Endothelial cell of umbilical vein (primary cell): ENCODE measurements around the gene CEP295NL. TPM values are rescaled to one million over a fixed set of nuclear protein-coding genes. Genes with fewer than 3 reads are reported as not detected.

Source experiments
- BruUV-seq: library from RNA; stranded (reverse); fragments of 400-500 nt; replicated peaks from 2 replicates; lab custom pipeline; 2021; lab: Mats Ljungman, UMichigan
- CTCF ChIA-PET: fragments of 300-600, 350-600 bp; sonication (Branson Sonifier 250); formaldehyde crosslinking; loops from one replicate; lab custom pipeline; 2021; ENCODE audit warnings: antibody characterized with exemption, inconsistent platforms; lab: Charles Lee
- POLR2A ChIA-PET: fragments of 300-600, 350-600 bp; sonication (Branson Sonifier 250); formaldehyde crosslinking; loops from one replicate; lab custom pipeline; 2021; ENCODE audit warnings: antibody characterized with exemption, inconsistent platforms; lab: Charles Lee
- DNase-seq: peaks from one replicate; pipeline ENCODE4 v3.0.0-alpha.2; 2011; ENCODE audit warnings: low read depth, low spot score
- FAIRE-seq: peaks from 2 replicates; lab custom pipeline; 2011; peaks lifted over from hg19 to GRCh38; lab: Jason Lieb, UNC
- H2AFZ ChIP-seq: 2 replicates; pipeline ENCODE4 v1.6.0; 2012; ENCODE audit warnings: low read depth, low read length, control low read depth, inconsistent platforms
- H3K27ac ChIP-seq: 2 replicates; pipeline ENCODE4 v1.5.1; 2011; ENCODE audit warnings: low read depth, mild to moderate bottlenecking, control low read depth, low read length, moderate library complexity; ENCODE audit not compliant: insufficient read depth
- H3K27me3 ChIP-seq, 2 experiments: 2 replicates each; pipeline versions ENCODE4 v1.6.0 to v1.6.1; 2011; ENCODE audit warnings: low read length in 2 of 2, mixed read lengths in 1 of 2; ENCODE audit not compliant: control insufficient read depth in 2 of 2, insufficient read depth in 2 of 2
- H3K36me3 ChIP-seq, 2 experiments: 2 replicates in 1 of 2; 3 replicates in 1 of 2; pipeline ENCODE4 v1.5.1; 2011; ENCODE audit warnings: low read length in 2 of 2, mild to moderate bottlenecking in 1 of 2, moderate library complexity in 1 of 2; ENCODE audit not compliant: control insufficient read depth in 2 of 2, insufficient read depth in 2 of 2; ENCODE audit errors: extremely low read depth in 1 of 2
- H3K4me1 ChIP-seq: 3 replicates; pipeline ENCODE4 v1.5.1; 2011; ENCODE audit warnings: mild to moderate bottlenecking, low read length; ENCODE audit not compliant: control insufficient read depth, insufficient read depth; ENCODE audit errors: extremely low read depth
- H3K4me2 ChIP-seq: 2 replicates; pipeline ENCODE4 v1.6.1; 2011; ENCODE audit warnings: low read length, control low read depth, mixed read lengths; ENCODE audit not compliant: insufficient read depth
- H3K4me3 ChIP-seq, 3 experiments: fragments of 200-600 bp in 1 of 3; sonication (generic), shearing (Covaris generic) in 1 of 3; replicated peaks in 1 of 3; 2 replicates each; pipeline ENCODE4 v1.5.1; 2011 to 2016; ENCODE audit warnings: control low read depth in 3 of 3, low read length in 3 of 3, mild to moderate bottlenecking in 2 of 3, inconsistent platforms in 1 of 3, low read depth in 1 of 3, moderate library complexity in 1 of 3; ENCODE audit not compliant: insufficient read depth in 1 of 3
- H3K79me2 ChIP-seq: 2 replicates; pipeline ENCODE4 v1.6.0; 2012; ENCODE audit warnings: low read length, inconsistent platforms; ENCODE audit not compliant: control insufficient read depth, insufficient read depth
- H3K9ac ChIP-seq: replicated peaks from 2 replicates; pipeline ENCODE3; 2011; ENCODE audit warnings: low read length, control low read depth; ENCODE audit not compliant: insufficient read depth; ENCODE audit errors: extremely low read depth
- H3K9me1 ChIP-seq: replicated peaks from 3 replicates; pipeline ENCODE4 v1.6.0; 2011; ENCODE audit warnings: mild to moderate bottlenecking, low read length; ENCODE audit not compliant: control insufficient read depth, insufficient read depth; ENCODE audit errors: extremely low read depth
- H3K9me3 ChIP-seq: replicated peaks from 2 replicates; pipeline ENCODE4 v1.5.1; 2012; ENCODE audit warnings: low read length, inconsistent platforms; ENCODE audit not compliant: control insufficient read depth, insufficient read depth
- H4K20me1 ChIP-seq: replicated peaks from 2 replicates; pipeline ENCODE3; 2011; ENCODE audit warnings: mild to moderate bottlenecking, low read length; ENCODE audit not compliant: control insufficient read depth, insufficient read depth; ENCODE audit errors: extremely low read depth
- JUN ChIP-seq: IDR thresholded peaks from 2 replicates; pipeline ENCODE4 v1.6.1; 2011; ENCODE audit warnings: borderline replicate concordance, low read depth; ENCODE audit not compliant: insufficient read length, insufficient read depth
- MYC ChIP-seq: IDR thresholded peaks from one replicate; pipeline ENCODE4 v1.6.1; 2011; ENCODE audit warnings: mild to moderate bottlenecking, low read depth, low read length
- POLR2A ChIP-seq: IDR thresholded peaks from 2 replicates; pipeline ENCODE4 v1.6.1; 2012; ENCODE audit warnings: low read depth, mild to moderate bottlenecking, control low read depth, low read length
- dilution Hi-C: fragments of 300-500 bp; cut with MboI; formaldehyde crosslinking; loops from one replicate; pipeline ENCODE4 v1.15.0; 2019; ENCODE audit warnings: low sequenced_read_pairs; ENCODE audit not compliant: extremely low pct_ligation_motif_present
- intact Hi-C: fragments of 100-400 bp; cut with micrococcal nuclease; formaldehyde crosslinking; loops from one replicate; pipeline ENCODE4 v1.10.0; 2022
- polyA plus RNA-seq, 4 experiments: library from polyadenylated mRNA; depleted of rRNA in 3 of 4; stranded (reverse) in 3 of 4; unstranded in 1 of 4; fragments of >200 nt; gene quantifications; 2 replicates each; pipeline versions ENCODE4 v1.2.1 to v1.2.3, GENCODE V29; 2011 to 2012; ENCODE audit warnings: missing spikeins in 1 of 4
- total RNA-seq: library from RNA; stranded (reverse); gene quantifications from 2 replicates; pipeline ENCODE4 v1.2.3, GENCODE V29; 2021
- TF ChIP-seq, protein P1 (sequence below): IDR thresholded peaks from 2 replicates; pipeline ENCODE4 v1.6.1; 2011; ENCODE audit not compliant: insufficient read depth, insufficient read length
- TF ChIP-seq, protein P2 (sequence below), 2 donors: IDR thresholded peaks; 1 replicate in 1 of 2; 2 replicates in 1 of 2; pipeline ENCODE4 v1.5.1; 2011; ENCODE audit warnings: low read length in 2 of 2, mild to moderate bottlenecking in 2 of 2, moderate library complexity in 2 of 2, control low read depth in 1 of 2, inconsistent platforms in 1 of 2, low read depth in 1 of 2; ENCODE audit not compliant: insufficient read depth in 1 of 2; ENCODE audit errors: extremely low read depth in 1 of 2

CEP295NL gene
- total and polyA plus RNA-seq, 2 donors (not counting 3 experiments of a cell fraction or from before 2014, with no cell fraction given) = 0.10 to 8.3 TPM

DNA sequence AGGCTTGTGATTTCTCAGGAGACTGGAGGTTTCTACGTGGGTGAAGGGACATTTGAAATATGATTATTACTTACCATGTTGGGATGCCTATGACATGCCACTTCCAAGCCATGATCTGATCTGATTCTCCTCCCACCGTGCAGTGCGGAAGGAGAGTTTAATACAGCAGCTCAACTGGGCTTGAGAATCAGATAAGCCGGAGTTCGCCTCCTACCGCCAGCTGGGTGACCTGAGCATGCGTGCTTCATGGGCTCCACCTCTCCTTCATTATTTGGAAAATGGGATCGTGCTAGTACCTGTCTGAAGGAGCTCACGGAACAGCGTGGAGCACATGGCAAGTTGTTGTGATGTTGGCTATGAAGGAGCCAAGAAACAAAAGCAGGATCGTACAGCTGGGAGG lies 34.6 kb upstream of the CEP295NL start:
- Histone ChIP-seq H3K27me3 (no peaks in the 10 kb centered on the region), H2AFZ (no peak overlapping the region), H3K4me2 (no peak overlapping the region), H3K4me1 (peaks cover 36% of the 10 kb centered on the region), H3K9me1 (no peaks in the 10 kb centered on the region), H4K20me1 (no peaks in the 10 kb centered on the region), H3K36me3 (no peaks in the 10 kb centered on the region), H3K9me3 (no peaks in the 10 kb centered on the region), H3K4me3 (no peak overlapping the region), H3K27ac (no peak overlapping the region), H3K9ac (no peak overlapping the region), H3K79me2 (no peaks in the 10 kb centered on the region)
- dilution Hi-C loops (no loop called here), intact Hi-C loops (no loop called here)
- FAIRE-seq (no peak), DNase-seq (no peak)
- TF ChIP-seq POLR2A (no peak), MYC (no peak), JUN (no peak)
- TF ChIP-seq, protein P1, sequence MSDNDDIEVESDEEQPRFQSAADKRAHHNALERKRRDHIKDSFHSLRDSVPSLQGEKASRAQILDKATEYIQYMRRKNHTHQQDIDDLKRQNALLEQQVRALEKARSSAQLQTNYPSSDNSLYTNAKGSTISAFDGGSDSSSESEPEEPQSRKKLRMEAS = no peak
- TF ChIP-seq, protein P2, sequence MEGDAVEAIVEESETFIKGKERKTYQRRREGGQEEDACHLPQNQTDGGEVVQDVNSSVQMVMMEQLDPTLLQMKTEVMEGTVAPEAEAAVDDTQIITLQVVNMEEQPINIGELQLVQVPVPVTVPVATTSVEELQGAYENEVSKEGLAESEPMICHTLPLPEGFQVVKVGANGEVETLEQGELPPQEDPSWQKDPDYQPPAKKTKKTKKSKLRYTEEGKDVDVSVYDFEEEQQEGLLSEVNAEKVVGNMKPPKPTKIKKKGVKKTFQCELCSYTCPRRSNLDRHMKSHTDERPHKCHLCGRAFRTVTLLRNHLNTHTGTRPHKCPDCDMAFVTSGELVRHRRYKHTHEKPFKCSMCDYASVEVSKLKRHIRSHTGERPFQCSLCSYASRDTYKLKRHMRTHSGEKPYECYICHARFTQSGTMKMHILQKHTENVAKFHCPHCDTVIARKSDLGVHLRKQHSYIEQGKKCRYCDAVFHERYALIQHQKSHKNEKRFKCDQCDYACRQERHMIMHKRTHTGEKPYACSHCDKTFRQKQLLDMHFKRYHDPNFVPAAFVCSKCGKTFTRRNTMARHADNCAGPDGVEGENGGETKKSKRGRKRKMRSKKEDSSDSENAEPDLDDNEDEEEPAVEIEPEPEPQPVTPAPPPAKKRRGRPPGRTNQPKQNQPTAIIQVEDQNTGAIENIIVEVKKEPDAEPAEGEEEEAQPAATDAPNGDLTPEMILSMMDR (IDR thresholded peaks at IDR 0.05; ENCODE audit: extremely low read depth in 1 of 2, insufficient read depth in 1 of 2, low read depth in 1 of 2, low read length in 2 of 2) = no peak
- ChIA-PET POLR2A (no interaction called here), CTCF (interaction anchor here (0.8 kb wide), 1 partner anchor 72 kb away, joined by 3 read pairs; no protein-coding TSS in a partner anchor)
- BruUV-seq = no TSS peak
